ENCODE results near the gene CHIA.
A peak's percentile ranks its signal among the peaks of the same experiment; 100 is the strongest.
"Not testable (repeated sequence)": the region's sequence is repeated elsewhere in the genome, so short reads cannot be mapped to it uniquely, and the experiment has no call there.

The CHIA gene

GRCh38 chr1:111286912-111287311, 3.7 kb upstream of the CHIA start:
- DNase-seq = no peak

- no peak for DNase-seq
Measured at GRCh38 chr1:111289371-111289770, 1.3 kb upstream of the CHIA start.

GRCh38 chr1:111290104-111290503, 547 bp upstream of the CHIA start:
- DNase-seq = no peak

- no peak for DNase-seq
Measured at GRCh38 chr1:111294390-111294789, 3.7 kb downstream of the CHIA start.

GRCh38 chr1:111302374-111302773, 11.7 kb downstream of the CHIA start:
- DNase-seq = no peak

- no peak for DNase-seq
Measured at GRCh38 chr1:111309690-111310089, 19.0 kb downstream of the CHIA start.

GRCh38 chr1:111318523-111318922, 27.9 kb downstream of the CHIA start:
- no peak for DNase-seq

GRCh38 chr1:111320066-111320879, 29.6 kb downstream of the CHIA start:
- DNase-seq = no peak

GRCh38 chr1:111323231-111323630, 32.6 kb downstream of the CHIA start:
- DNase-seq = no peak

GRCh38 chr1:111332190-111332589, 41.5 kb downstream of the CHIA start:
- no peak for DNase-seq

GRCh38 chr1:111334169-111334568, 43.5 kb downstream of the CHIA start:
- DNase-seq = no peak

GRCh38 chr1:111335214-111335877, 44.7 kb downstream of the CHIA start:
- DNase-seq = not testable (repeated sequence)

- not testable (repeated sequence) for DNase-seq
Measured at GRCh38 chr1:111338849-111339248, 48.2 kb downstream of the CHIA start.

- DNase-seq = peak; percentile 74 to 86
Measured at GRCh38 chr1:111346089-111346885, 55.6 kb downstream of the CHIA start.

- no peak for DNase-seq
Measured at GRCh38 chr1:111347026-111347425, 56.4 kb downstream of the CHIA start.

GRCh38 chr1:111351700-111352099, 61.0 kb downstream of the CHIA start:
- DNase-seq = no peak

GRCh38 chr1:111354584-111354983, 63.9 kb downstream of the CHIA start:
- DNase-seq = no peak

- DNase-seq = no peak
Measured at GRCh38 chr1:111358964-111359363, 68.3 kb downstream of the CHIA start.

- DNase-seq = no peak
Measured at GRCh38 chr1:111359376-111359775, 68.7 kb downstream of the CHIA start.

- not testable (repeated sequence) for DNase-seq
Measured at GRCh38 chr1:111360257-111360656, 69.6 kb downstream of the CHIA start.

GRCh38 chr1:111361761-111362160, 71.1 kb downstream of the CHIA start:
- DNase-seq = no peak

- DNase-seq = no peak
Measured at GRCh38 chr1:111364690-111365089, 74.0 kb downstream of the CHIA start.

GRCh38 chr1:111366256-111366655, 75.6 kb downstream of the CHIA start:
- DNase-seq = no peak

GRCh38 chr1:111369177-111369576, 78.5 kb downstream of the CHIA start:
- DNase-seq = no peak
